OCI-LY1 (cell line): ENCODE measurements around the gene TEX261.

Experiments
- CTCF ChIP-seq: fragments of 200-600 bp; sonication (generic), shearing (Covaris generic); IDR thresholded peaks from 2 replicates; pipeline ENCODE4 v1.5.1; 2017; ENCODE audit warnings: mild to moderate bottlenecking, antibody characterized with exemption, low read length, moderate library complexity, mixed read lengths
- EZH2 ChIP-seq: fragments of 200-600 bp; sonication (generic), shearing (Covaris generic); IDR thresholded peaks from 2 replicates; pipeline ENCODE4 v1.8.0; 2017; ENCODE audit warnings: borderline replicate concordance, mixed run types, mild to moderate bottlenecking, antibody characterized with exemption, low read length, moderate library complexity, mixed read lengths

GRCh38 chr2:70981866-70982810 is 12.5 kb downstream of the TEX261 start:
- no peak for TF ChIP-seq CTCF
- TF ChIP-seq EZH2, result no peak
